ENCODE measurements around the gene CFAP46. TPM values are rescaled to one million over a fixed set of nuclear protein-coding genes. Genes with fewer than 3 reads are reported as not detected.

CFAP46 gene
- polyA plus RNA-seq, 1 of the 3 experiments (the other 2 are of a cell fraction): 3.9 TPM

GRCh38 chr10:132838346-132838970 is 103.9 kb downstream of the CFAP46 start:
- Histone ChIP-seq H3F3A (replicated peaks; ENCODE audit: insufficient read depth) (peaks cover 4% of the 10 kb centered on the region), H3K4me1 (ENCODE audit: control insufficient read depth in 1 of 2, insufficient read depth in 2 of 2, low read depth in 1 of 2, low read length in 1 of 2) (peaks cover 0 to 11% of the 10 kb centered on the region in 2 experiments; a peak in 1 of 4 replicates), H3K27me3 (ENCODE audit: insufficient read depth) (no peaks in the 10 kb centered on the region), H4K20me1 (ENCODE audit: insufficient read depth) (no peaks in the 10 kb centered on the region), H3K9me3 (peaks cover 7% of the 10 kb centered on the region; the same call in 1 of the 2 replicates), H3K4me2 (no peak overlapping the region), H3K4me3 (ENCODE audit: low read depth in 2 of 2, low read length in 1 of 2) (no peak overlapping the region), H2AFZ (ENCODE audit: low read depth) (no peak overlapping the region), H3K27ac (ENCODE audit: low read depth in 2 of 2, low read length in 1 of 2) (no peak overlapping the region), H3K36me3 (replicated peaks in 1 of 2; ENCODE audit: control insufficient read depth in 1 of 2, insufficient read depth in 2 of 2, low read length in 1 of 2) (no peaks in the 10 kb centered on the region), H3K79me2 (ENCODE audit: insufficient read depth) (no peaks in the 10 kb centered on the region), H3K9me2 (no peaks in the 10 kb centered on the region), H3K9ac (no peak overlapping the region)
- ChIA-PET POLR2A (no interaction called here), CTCF (interaction anchor here (0.7 to 1.3 kb wide), 6 partner anchors 9 to 183 kb away, joined by 3 to 6 read pairs (median 3); no protein-coding TSS in a partner anchor)
- TF ChIP-seq IRF3 (IDR thresholded peaks at IDR 0.05; ENCODE audit: low read depth, low read length) (no peak), SIN3A (IDR thresholded peaks at IDR 0.05; ENCODE audit: borderline replicate concordance, low read depth, low read length) (no peak), ELF1 (IDR thresholded peaks at IDR 0.05) (no peak)
- 54% methylated on average over 14 of the region's 21 CpGs for WGBS (ENCODE audit: low lambda C conversion rate)
- no peak for DNase-seq

DNA sequence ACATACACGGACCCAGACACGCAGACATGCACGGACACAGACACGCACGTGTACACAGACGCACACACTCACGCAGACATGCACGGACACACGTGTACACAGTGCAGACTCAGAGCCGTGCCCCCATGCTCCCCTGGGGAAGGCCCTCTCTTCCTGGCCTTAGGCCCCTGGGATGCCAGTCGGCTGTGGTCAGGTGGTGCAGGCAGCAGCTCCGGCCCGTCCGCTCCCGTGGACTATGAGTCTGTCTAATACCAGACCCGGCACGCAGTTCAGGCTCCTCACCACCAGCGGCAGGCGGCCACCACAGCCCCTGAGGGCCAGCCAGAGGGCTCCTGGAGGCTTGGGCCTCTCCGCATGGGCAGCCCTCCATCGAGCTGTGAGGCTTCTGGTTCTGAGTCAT is 104.5 kb downstream of the CFAP46 start:
- no peaks in the 10 kb centered on the region for H3K9me2 ChIP-seq
- no peak overlapping the region for H3K4me2 ChIP-seq
- ChIA-PET POLR2A (no interaction called here), CTCF (interaction anchor here (0.7 to 1.3 kb wide), 5 partner anchors 9 to 183 kb away, joined by 3 to 6 read pairs (median 3); no protein-coding TSS in a partner anchor)
- H3K36me3 ChIP-seq (replicated peaks in 1 of 2; ENCODE audit: control insufficient read depth in 1 of 2, insufficient read depth in 2 of 2, low read length in 1 of 2): no peaks in the 10 kb centered on the region
- no peaks in the 10 kb centered on the region for H3K79me2 ChIP-seq (ENCODE audit: insufficient read depth)
- H3K4me3 ChIP-seq (ENCODE audit: low read depth in 2 of 2, low read length in 1 of 2): no peak overlapping the region
- H4K20me1 ChIP-seq (ENCODE audit: insufficient read depth): no peaks in the 10 kb centered on the region
- peaks cover 7% of the 10 kb centered on the region; the same call in 1 of the 2 replicates for H3K9me3 ChIP-seq
- WGBS (ENCODE audit: low lambda C conversion rate): 69% methylated on average over 21 of the region's 21 CpGs
- no peak overlapping the region for H3K9ac ChIP-seq
- DNase-seq: no peak
- peaks cover 0 to 11% of the 10 kb centered on the region in 2 experiments; a peak in 1 of 4 replicates for H3K4me1 ChIP-seq (ENCODE audit: control insufficient read depth in 1 of 2, insufficient read depth in 2 of 2, low read depth in 1 of 2, low read length in 1 of 2)
- H3K27me3 ChIP-seq (ENCODE audit: insufficient read depth): no peaks in the 10 kb centered on the region
- H3F3A ChIP-seq (replicated peaks; ENCODE audit: insufficient read depth): peaks cover 4% of the 10 kb centered on the region
- no peak overlapping the region for H2AFZ ChIP-seq (ENCODE audit: low read depth)
- no peak for TF ChIP-seq RXRA (IDR thresholded peaks at IDR 0.05; ENCODE audit: borderline replicate concordance, low read depth)
- TF ChIP-seq, protein P1, sequence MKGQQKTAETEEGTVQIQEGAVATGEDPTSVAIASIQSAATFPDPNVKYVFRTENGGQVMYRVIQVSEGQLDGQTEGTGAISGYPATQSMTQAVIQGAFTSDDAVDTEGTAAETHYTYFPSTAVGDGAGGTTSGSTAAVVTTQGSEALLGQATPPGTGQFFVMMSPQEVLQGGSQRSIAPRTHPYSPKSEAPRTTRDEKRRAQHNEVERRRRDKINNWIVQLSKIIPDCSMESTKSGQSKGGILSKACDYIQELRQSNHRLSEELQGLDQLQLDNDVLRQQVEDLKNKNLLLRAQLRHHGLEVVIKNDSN (IDR thresholded peaks at IDR 0.05; ENCODE audit: borderline replicate concordance, low read depth): no peak
- no peak for TF ChIP-seq FOXJ3 (CRISPR knock-in tag; IDR thresholded peaks at IDR 0.05)
- TF ChIP-seq, protein P2, sequence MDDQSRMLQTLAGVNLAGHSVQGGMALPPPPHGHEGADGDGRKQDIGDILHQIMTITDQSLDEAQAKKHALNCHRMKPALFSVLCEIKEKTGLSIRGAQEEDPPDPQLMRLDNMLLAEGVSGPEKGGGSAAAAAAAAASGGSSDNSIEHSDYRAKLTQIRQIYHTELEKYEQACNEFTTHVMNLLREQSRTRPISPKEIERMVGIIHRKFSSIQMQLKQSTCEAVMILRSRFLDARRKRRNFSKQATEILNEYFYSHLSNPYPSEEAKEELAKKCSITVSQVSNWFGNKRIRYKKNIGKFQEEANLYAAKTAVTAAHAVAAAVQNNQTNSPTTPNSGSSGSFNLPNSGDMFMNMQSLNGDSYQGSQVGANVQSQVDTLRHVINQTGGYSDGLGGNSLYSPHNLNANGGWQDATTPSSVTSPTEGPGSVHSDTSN (IDR thresholded peaks at IDR 0.05): no peak
- TF ChIP-seq, protein P3, sequence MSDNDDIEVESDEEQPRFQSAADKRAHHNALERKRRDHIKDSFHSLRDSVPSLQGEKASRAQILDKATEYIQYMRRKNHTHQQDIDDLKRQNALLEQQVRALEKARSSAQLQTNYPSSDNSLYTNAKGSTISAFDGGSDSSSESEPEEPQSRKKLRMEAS (IDR thresholded peaks at IDR 0.05; ENCODE audit: low read depth): no peak
- no peak for TF ChIP-seq RCOR1 (IDR thresholded peaks at IDR 0.05; ENCODE audit: low read length)
- no peak for TF ChIP-seq SIN3A (IDR thresholded peaks at IDR 0.05; ENCODE audit: borderline replicate concordance, low read depth, low read length)
- TF ChIP-seq, protein P4, sequence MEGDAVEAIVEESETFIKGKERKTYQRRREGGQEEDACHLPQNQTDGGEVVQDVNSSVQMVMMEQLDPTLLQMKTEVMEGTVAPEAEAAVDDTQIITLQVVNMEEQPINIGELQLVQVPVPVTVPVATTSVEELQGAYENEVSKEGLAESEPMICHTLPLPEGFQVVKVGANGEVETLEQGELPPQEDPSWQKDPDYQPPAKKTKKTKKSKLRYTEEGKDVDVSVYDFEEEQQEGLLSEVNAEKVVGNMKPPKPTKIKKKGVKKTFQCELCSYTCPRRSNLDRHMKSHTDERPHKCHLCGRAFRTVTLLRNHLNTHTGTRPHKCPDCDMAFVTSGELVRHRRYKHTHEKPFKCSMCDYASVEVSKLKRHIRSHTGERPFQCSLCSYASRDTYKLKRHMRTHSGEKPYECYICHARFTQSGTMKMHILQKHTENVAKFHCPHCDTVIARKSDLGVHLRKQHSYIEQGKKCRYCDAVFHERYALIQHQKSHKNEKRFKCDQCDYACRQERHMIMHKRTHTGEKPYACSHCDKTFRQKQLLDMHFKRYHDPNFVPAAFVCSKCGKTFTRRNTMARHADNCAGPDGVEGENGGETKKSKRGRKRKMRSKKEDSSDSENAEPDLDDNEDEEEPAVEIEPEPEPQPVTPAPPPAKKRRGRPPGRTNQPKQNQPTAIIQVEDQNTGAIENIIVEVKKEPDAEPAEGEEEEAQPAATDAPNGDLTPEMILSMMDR (IDR thresholded peaks at IDR 0.05): no peak
- no peak for TF ChIP-seq POLR2AphosphoS5 (IDR thresholded peaks at IDR 0.05; ENCODE audit: low read depth, low read length)
- TF ChIP-seq TEAD4 (IDR thresholded peaks at IDR 0.05; ENCODE audit: borderline replicate concordance, insufficient read depth): no peak
- TF ChIP-seq, protein P5, sequence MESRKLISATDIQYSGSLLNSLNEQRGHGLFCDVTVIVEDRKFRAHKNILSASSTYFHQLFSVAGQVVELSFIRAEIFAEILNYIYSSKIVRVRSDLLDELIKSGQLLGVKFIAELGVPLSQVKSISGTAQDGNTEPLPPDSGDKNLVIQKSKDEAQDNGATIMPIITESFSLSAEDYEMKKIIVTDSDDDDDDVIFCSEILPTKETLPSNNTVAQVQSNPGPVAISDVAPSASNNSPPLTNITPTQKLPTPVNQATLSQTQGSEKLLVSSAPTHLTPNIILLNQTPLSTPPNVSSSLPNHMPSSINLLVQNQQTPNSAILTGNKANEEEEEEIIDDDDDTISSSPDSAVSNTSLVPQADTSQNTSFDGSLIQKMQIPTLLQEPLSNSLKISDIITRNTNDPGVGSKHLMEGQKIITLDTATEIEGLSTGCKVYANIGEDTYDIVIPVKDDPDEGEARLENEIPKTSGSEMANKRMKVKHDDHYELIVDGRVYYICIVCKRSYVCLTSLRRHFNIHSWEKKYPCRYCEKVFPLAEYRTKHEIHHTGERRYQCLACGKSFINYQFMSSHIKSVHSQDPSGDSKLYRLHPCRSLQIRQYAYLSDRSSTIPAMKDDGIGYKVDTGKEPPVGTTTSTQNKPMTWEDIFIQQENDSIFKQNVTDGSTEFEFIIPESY (IDR thresholded peaks at IDR 0.05; ENCODE audit: borderline replicate concordance, low read depth): no peak
- no peak for TF ChIP-seq YY1 (IDR thresholded peaks at IDR 0.05; ENCODE audit: low read depth)
- H3K27ac ChIP-seq (ENCODE audit: low read depth in 2 of 2, low read length in 1 of 2): no peak overlapping the region
